GM12878 (cell line): ENCODE measurements around the gene COMT. TPM values are rescaled to one million over a fixed set of nuclear protein-coding genes. Genes with fewer than 3 reads are reported as not detected.

Experiments
- ATAC-seq: fragments of 200-7000 bp; cut with Tn5 transposase; 3 replicates; pipeline ENCODE4 v1.9.1; 2020; ENCODE audit warnings: mild to moderate bottlenecking, moderate library complexity
- BruUV-seq: library from RNA; stranded (reverse); fragments of 400-500 nt; replicated peaks from 2 replicates; lab custom pipeline; 2021; lab: Mats Ljungman, UMichigan
- CTCF ChIA-PET: fragments of 300-600 bp; sonication (Branson Sonifier 250); formaldehyde crosslinking; extraction: SDS; loops from one replicate; lab custom pipeline; 2021; ENCODE audit warnings: inconsistent platforms; lab: Yijun Ruan, JAX
- POLR2A ChIA-PET: fragments of 350-600 bp; formaldehyde crosslinking; extraction: SDS; loops from one replicate; lab custom pipeline; 2021; ENCODE audit warnings: inconsistent platforms; lab: Charles Lee
- RAD21 ChIA-PET: fragments of 300-600 bp; sonication (Branson Sonifier 250); formaldehyde crosslinking; loops from one replicate; lab custom pipeline; 2023; ENCODE audit warnings: antibody characterized with exemption; ENCODE audit not compliant: unreplicated experiment; lab: Charles Lee
- SMC1A ChIA-PET: fragments of 300-600 bp; sonication (Branson Sonifier 250); formaldehyde crosslinking; loops from one replicate; lab custom pipeline; 2023; ENCODE audit not compliant: unreplicated experiment, uncharacterized antibody; lab: Charles Lee
- DNase-seq: peaks from one replicate; pipeline ENCODE4 v3.0.0-alpha.2; 2011; ENCODE audit warnings: low read depth, low spot score
- FAIRE-seq: peaks from 3 replicates; lab custom pipeline; 2011; peaks lifted over from hg19 to GRCh38; lab: Jason Lieb, UNC
- H2AFZ ChIP-seq: 2 replicates; pipeline ENCODE4 v1.6.0; 2011; ENCODE audit warnings: low read depth, low read length, control low read depth; ENCODE audit not compliant: control insufficient read depth
- H3K27ac ChIP-seq: 2 replicates; pipeline ENCODE4 v1.5.1; 2011; ENCODE audit warnings: control low read depth; ENCODE audit not compliant: control insufficient read depth, insufficient read depth
- H3K27me3 ChIP-seq, 2 experiments: replicated peaks in 1 of 2; 2 replicates each; pipeline versions ENCODE4 v1.6.0 to v1.6.1; 2011; ENCODE audit warnings: low read length in 1 of 2; ENCODE audit not compliant: control insufficient read depth in 2 of 2, insufficient read depth in 2 of 2
- H3K36me3 ChIP-seq, 2 experiments: 2 replicates each; pipeline ENCODE4 v1.5.1; 2011; ENCODE audit warnings: low read length in 1 of 2; ENCODE audit not compliant: control insufficient read depth in 2 of 2, insufficient read depth in 2 of 2
- H3K4me1 ChIP-seq: 2 replicates; pipeline ENCODE4 v1.6.1; 2011; ENCODE audit warnings: mild to moderate bottlenecking, low read length, moderate library complexity, mixed read lengths; ENCODE audit not compliant: control insufficient read depth, insufficient read depth
- H3K4me2 ChIP-seq: 2 replicates; pipeline ENCODE4 v1.6.0; 2011; ENCODE audit warnings: control low read depth; ENCODE audit not compliant: control insufficient read depth, insufficient read depth
- H3K4me3 ChIP-seq: fragments of 200-600 bp; sonication (generic); 2 replicates; pipeline ENCODE4 v1.5.1; 2016
- H3K79me2 ChIP-seq: 2 replicates; pipeline ENCODE4 v1.6.0; 2011; ENCODE audit warnings: low read length; ENCODE audit not compliant: control insufficient read depth, insufficient read depth
- H3K9ac ChIP-seq: 2 replicates; pipeline ENCODE4 v1.8.0; 2011; ENCODE audit warnings: low read length, control low read depth, mixed read lengths; ENCODE audit not compliant: control insufficient read depth, insufficient read depth
- H3K9me3 ChIP-seq: replicated peaks from 3 replicates; pipeline ENCODE4 v1.5.1; 2011; ENCODE audit warnings: mild to moderate bottlenecking, low read length; ENCODE audit not compliant: control insufficient read depth, insufficient read depth
- H4K20me1 ChIP-seq: 2 replicates; pipeline ENCODE4 v1.6.0; 2011; ENCODE audit not compliant: control insufficient read depth, insufficient read depth
- CTCF ChIP-seq, 3 experiments: IDR thresholded peaks in 2 of 3; conservative IDR thresholded peaks in 1 of 3; 2 replicates each; pipeline ENCODE4 v1.5.1; 2011; ENCODE audit warnings: low read depth in 3 of 3, low read length in 3 of 3, mild to moderate bottlenecking in 3 of 3, control low read depth in 2 of 3, moderate library complexity in 2 of 3, inconsistent platforms in 1 of 3, mixed read lengths in 1 of 3; ENCODE audit not compliant: control insufficient read depth in 2 of 3, insufficient read depth in 1 of 3; ENCODE audit errors: extremely low read depth in 1 of 3
- E2F8 ChIP-seq: fragments of 450-650 bp; IDR thresholded peaks from 2 replicates; pipeline ENCODE4 v1.6.1; 2018; ENCODE audit warnings: mild to moderate bottlenecking, low read depth, moderate library complexity; ENCODE audit not compliant: partially characterized antibody
- JUNB ChIP-seq: IDR thresholded peaks from 2 replicates; pipeline ENCODE4 v1.6.1; 2016; ENCODE audit warnings: antibody characterized with exemption, mild to moderate bottlenecking
- MEF2A ChIP-seq: IDR thresholded peaks from 2 replicates; pipeline ENCODE4 v1.6.1; 2011; ENCODE audit warnings: low read depth, mild to moderate bottlenecking, low read length, moderate library complexity; ENCODE audit not compliant: insufficient read depth
- POLR2AphosphoS5 ChIP-seq: IDR thresholded peaks from 2 replicates; pipeline ENCODE4 v1.6.1; 2011; ENCODE audit warnings: mild to moderate bottlenecking, low read length, inconsistent platforms
- RELB ChIP-seq: fragments of 450-650 bp; IDR thresholded peaks from 2 replicates; pipeline ENCODE4 v1.6.1; 2017; ENCODE audit warnings: low read depth, mild to moderate bottlenecking, moderate library complexity
- SKIL ChIP-seq: fragments of 450-650 bp; IDR thresholded peaks from 2 replicates; pipeline ENCODE4 v1.6.1; 2017; ENCODE audit warnings: mild to moderate bottlenecking, low read depth, inconsistent platforms; ENCODE audit not compliant: poor library complexity, severe bottlenecking
- STAT1 ChIP-seq: fragments of 450-650 bp; conservative IDR thresholded peaks from 2 replicates; pipeline ENCODE4 v1.6.1; 2014; ENCODE audit warnings: antibody characterized with exemption, mild to moderate bottlenecking
- WGBS: methylation state at CpG from one replicate; pipeline ENCODE4 v1.1.6; 2016; ENCODE audit warnings: low lambda C conversion rate; ENCODE audit not compliant: insufficient replicate concordance, insufficient coverage; ENCODE audit errors: missing lambda C conversion rate; 5-methylcytosine and 5-hydroxymethylcytosine counted together
- in situ Hi-C: fragments of 300-500 bp; cut with MboI; formaldehyde crosslinking; loops from 9 replicates; pipeline ENCODE4 v1.14.3; 2018; ENCODE audit warnings: mixed read lengths
- intact Hi-C: fragments of 100-400 bp; cut with micrococcal nuclease; formaldehyde crosslinking; loops from one replicate; pipeline ENCODE4 v1.14.2; 2022; ENCODE audit not compliant: unreplicated experiment
- polyA plus RNA-seq, 11 experiments: library from polyadenylated mRNA; depleted of rRNA in 4 of 11; unstranded in 6 of 11; stranded (reverse) in 5 of 11; fragments of >200 nt; fragmentation: Nextera tagmentation in 4 of 11; fragmentation: Illumina TruSeq in 1 of 11; extraction: Ambion mirVana in 4 of 11; extraction: Trizol in 1 of 11; gene quantifications; 1 replicate in 1 of 11; 2 replicates in 10 of 11; pipeline versions ENCODE4 v1.2.1 to v1.2.3, GENCODE V29; 2011 to 2016; ENCODE audit warnings: inconsistent platforms in 2 of 11, missing spikeins in 2 of 11, low read depth in 1 of 11
- total RNA-seq, 4 experiments: library from RNA; depleted of rRNA in 3 of 4; stranded (reverse); fragments of >200 nt in 3 of 4; fragmentation: Illumina TruSeq in 1 of 4; extraction: Trizol in 1 of 4; gene quantifications; 2 replicates each; pipeline versions ENCODE4 v1.2.1 to v1.2.3, GENCODE V29; 2013 to 2021

COMT gene
- total and polyA plus RNA-seq, 10 of the 15 experiments (the other 5 are each of a cell fraction or from before 2014, with no cell fraction given): 4.5 to 152 (median 66.1) TPM

- ChIA-PET RAD21 (no interaction called here), POLR2A (no interaction called here), SMC1A (no interaction called here)
- 0 out of 4 replicates have a peak, but pooled peaks cover 0 to 2% of the 10 kb centered on the region in 2 experiments for H3K27me3 ChIP-seq
- no peaks in the 10 kb centered on the region for H3K79me2 ChIP-seq
- no peaks in the 10 kb centered on the region for H4K20me1 ChIP-seq
- DNase-seq: no peak
- no peak overlapping the region for H3K4me2 ChIP-seq
- FAIRE-seq: no peak
- no peak overlapping the region for H2AFZ ChIP-seq
- peak; percentile 33 for ATAC-seq
- intact Hi-C loops (no loop called here), in situ Hi-C loops (no loop called here)
- no peaks in the 10 kb centered on the region for H3K9me3 ChIP-seq
- BruUV-seq: no TSS peak
- H3K9ac ChIP-seq: no peak overlapping the region
- H3K36me3 ChIP-seq: no peaks in the 10 kb centered on the region; a peak in 1 of 4 replicates
- H3K4me3 ChIP-seq: no peak overlapping the region
- no peaks in the 10 kb centered on the region for H3K4me1 ChIP-seq
- TF ChIP-seq E2F8 (no peak), CTCF (IDR thresholded peaks at IDR 0.05 in 2 of 3, conservative IDR thresholded peaks at IDR 0.05 in 1 of 3; ENCODE audit: control insufficient read depth in 2 of 3, extremely low read depth in 1 of 3, insufficient read depth in 1 of 3, low read depth in 3 of 3, low read length in 3 of 3) (no peak), RELB (no peak), MEF2A (peak; percentile 65; the same call in 1 of the 2 replicates), STAT1 (no peak), POLR2AphosphoS5 (no peak), JUNB (peak; percentile 69; the same call in 1 of the 2 replicates), SKIL (no peak)
- TF ChIP-seq, all 136 proteins: peak for 2
- H3K27ac ChIP-seq: no peak overlapping the region
- 46% methylated on average over 19 of the region's 19 CpGs for WGBS
- CTCF ChIA-PET: no interaction called here
These were observed 42.7 kb downstream of the COMT start for GRCh38 chr22:19984201-19984753.
